Measurements from ENCODE around the gene EIF2D.

EIF2D gene

DNA sequence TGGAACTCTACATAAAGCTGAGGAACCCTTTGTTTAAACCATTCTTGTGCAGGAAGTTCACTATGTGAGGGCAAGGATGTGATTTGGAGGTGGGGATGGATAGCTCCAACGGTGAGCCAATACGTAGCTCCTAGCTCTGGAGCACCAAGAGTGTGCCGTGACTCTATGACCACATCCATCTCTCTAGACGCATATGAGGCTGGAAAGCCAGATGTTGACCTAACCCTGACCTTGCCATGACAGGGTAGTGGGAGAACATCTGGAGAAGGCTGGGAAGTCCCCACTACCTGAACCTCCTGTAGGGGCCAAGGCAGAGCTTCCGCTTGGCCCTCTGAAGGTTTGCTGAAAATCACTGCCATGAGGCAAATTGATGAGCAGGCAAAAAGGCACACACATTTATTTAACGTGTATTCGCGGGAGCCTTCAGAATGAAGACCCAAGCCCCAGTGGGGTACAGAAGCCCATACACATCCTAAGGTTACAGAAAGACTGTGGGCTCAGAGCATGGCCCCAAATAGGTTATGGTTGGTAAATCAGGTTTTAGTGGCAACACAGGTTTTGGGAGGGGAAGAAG lies 43.4 kb downstream of the EIF2D start:
- no peak for DNase-seq

- no peak for DNase-seq
Measured at GRCh38 chr1:206568256-206568655, 44.0 kb downstream of the EIF2D start.

- DNase-seq: no peak
Measured at GRCh38 chr1:206566999-206567398, 45.3 kb downstream of the EIF2D start.

GRCh38 chr1:206565995-206566394 lies 46.3 kb downstream of the EIF2D start:
- DNase-seq: no peak

DNA sequence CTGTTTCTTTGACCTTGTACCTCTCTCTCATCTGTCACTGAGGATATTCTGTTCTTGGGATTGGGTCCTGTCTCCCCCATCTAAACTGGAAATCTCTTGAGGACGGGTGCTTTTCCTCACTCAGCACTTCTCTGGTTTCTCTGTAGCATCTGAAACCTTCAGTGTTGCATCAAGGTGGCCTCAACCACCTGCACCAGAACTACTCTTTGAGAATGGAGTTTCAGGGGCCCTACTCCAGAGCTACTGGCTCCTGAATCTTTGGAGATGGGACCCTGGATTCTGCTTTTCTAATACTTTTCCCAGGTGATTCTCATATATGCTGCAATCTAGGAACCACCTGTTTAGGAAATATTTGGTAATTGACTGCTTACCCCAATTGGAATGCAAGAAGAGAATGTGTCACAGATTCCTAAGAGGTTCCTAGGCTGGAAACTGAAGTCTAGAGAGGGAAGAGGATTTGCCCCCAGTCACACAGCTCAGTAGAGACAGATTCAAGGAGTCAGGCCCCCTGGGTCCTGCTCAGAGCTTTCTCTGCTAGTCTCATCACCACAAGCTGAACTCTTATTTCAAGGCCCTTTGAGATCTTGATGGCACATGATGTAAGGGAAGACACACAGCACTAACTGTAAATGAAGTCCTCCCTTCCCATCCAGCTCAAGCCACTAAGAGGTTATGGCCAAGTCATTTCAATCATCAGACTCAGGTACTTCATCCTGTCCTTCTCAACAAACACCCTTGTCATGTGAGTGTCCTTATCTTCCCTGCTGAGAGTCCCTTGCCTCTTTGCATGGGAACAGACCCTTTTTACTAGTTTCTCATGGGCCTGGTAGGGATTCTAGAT lies 48.7 kb downstream of the EIF2D start:
- no peak for DNase-seq

- DNase-seq: no peak
Measured at GRCh38 chr1:206560007-206560716, 52.1 kb downstream of the EIF2D start.

DNA sequence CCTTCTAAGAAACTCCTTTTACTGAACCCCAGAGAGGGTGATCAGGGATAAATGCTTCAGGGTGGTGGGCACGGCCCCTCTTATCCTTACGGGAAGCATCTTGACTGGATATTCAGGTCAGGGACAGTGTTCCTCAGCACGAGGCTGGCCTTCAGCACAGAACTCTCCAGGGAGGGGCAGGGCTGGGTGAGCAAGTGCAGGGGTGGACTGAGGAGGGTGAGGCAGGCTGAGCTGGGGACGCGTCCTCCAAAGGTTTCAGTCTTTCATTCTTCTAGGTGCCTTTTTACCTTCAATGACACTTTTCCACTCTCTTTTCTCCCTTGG lies 52.6 kb downstream of the EIF2D start:
- DNase-seq: no peak

DNA sequence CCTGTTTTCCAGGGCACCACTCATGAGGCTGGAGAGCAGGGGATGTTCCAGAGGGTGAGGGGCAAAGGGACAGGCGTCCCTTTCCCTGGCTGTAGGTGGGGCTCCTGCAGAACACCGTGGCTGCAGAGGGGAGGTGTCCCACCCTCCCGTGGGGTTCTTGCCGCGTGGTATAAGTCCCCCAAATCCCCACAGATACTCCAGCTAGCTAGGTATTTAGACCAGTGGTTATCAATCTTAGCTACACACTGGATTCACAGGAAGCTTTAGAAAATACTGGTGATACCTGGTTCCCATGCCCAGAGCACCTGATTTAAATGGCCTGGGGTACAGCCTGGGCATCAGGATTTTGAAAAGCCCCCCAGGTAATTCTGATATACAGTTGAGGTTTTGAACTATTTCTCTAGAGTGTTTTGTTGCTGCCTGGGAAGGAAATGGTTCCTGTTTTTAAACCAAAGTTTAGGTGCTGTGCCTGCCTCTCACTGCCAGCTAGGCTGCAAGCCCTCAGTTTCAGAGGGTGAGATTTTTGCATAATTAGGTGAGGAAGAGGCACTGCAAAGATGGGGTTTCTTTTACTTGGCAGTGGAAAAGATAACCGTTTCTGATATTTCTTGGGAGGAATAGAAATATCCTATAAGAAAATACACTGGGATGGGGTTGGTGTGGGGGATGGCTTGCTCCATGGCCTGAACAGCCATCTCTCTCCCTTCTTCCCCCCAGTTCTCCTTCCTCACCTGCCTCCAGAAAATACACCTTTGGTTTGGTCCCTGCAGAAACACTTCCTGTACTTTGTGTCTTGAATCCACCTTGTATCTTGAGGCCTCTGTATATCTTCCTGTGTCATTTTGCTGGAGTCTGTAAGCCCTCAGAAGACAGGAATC lies 53.2 kb downstream of the EIF2D start:
- DNase-seq: no peak

- no peak for DNase-seq
Measured at GRCh38 chr1:206557636-206558473, 54.4 kb downstream of the EIF2D start.

DNA sequence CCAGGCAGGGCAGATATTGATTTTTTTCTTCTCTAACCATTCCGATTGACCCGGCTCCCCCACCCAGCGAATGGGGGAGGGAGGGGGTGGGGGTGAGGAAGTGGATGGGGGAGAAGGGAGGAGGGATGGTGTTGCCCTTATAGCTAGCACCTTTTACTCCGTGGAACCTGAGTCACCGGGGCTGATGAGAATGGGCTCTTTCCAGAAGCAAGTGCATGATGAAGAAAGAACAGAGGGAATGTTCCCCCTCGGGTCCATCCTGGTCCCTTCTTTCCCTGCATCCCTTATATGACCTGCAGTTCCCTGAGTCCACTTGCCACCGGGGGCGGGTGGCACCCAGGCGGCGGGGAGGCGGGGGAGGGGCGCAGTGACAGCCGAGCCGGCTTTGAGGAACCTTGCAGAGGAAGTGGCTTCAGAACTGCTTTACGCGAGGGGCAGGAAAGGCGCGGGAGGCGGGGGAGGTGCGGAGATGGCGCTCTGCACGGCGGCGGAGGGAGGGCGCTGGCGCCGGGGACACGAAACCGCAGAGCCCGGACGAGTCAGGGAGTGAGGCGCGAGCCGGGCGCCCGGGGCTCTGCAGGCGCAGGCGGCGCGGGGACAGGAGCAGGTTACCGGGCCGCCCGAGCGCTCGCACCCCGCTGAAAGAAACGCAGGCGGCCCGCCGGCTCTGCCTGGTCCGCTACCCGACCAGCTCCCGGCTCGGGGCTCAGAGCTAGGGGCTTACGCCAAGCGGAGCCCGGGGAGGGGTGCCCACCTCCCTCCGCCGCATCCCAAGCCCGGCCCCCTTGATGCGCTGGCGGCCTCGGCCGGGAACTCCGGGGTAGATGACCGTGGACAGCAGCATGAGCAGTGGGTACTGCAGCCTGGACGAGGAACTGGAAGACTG lies 55.3 kb downstream of the EIF2D start:
- peak; percentile 53 for DNase-seq

GRCh38 chr1:206556047-206556749 lies 56.1 kb downstream of the EIF2D start:
- no peak for DNase-seq

- no peak for DNase-seq
Measured at GRCh38 chr1:206555473-206555935, 56.8 kb downstream of the EIF2D start.

GRCh38 chr1:206554701-206555472 lies 57.4 kb downstream of the EIF2D start:
- no peak for DNase-seq

- DNase-seq: no peak
Measured at GRCh38 chr1:206554211-206554610, 58.1 kb downstream of the EIF2D start.

DNA sequence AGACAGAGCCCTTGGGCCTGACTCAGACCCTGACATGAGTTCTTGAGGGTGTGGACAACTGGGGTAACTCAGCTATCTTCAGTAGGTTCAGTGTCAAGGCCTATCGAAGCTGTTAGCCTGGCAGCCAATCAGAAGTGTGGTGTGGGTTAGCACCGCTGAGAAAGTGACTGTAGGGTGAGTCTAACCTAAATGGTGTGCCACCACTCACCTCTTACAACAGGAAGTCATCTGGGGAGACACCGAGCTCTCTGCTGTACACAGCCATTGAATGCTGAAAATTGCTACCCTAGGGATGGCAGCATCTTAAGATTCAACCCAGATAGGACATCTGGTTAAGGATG lies 60.3 kb downstream of the EIF2D start:
- no peak for DNase-seq

DNA sequence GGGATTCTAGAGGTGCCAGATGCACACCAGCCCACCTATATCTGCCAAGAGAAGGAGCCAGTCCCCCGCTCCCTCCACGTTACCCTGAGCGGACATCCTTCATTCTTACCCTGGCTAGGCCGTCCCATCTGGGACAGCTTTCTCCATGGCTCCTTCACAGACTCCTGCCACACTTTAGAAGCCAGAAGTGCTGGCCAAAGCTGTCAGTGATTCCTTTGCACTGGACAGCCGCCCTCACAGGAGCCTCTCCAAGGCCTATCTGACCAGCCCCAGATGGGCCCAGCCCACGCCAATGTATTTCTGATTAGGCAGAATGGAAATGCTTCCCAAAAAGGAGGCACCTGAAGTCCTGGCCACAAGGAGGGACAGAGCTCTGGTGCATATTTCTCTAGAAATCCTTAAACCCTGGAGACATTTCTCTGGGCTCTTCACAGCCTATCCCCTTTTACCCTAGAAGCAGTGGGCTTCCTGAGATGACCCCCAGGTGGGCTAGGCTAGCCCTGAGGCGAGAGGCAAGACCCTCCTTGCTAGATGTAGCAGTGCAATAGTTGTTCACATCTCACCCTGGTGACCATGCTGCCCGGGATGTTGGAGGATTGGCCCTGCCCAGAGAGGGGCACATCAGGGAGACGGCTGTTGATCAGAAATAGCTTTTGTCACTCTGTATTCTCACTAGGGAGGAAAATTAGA lies 60.8 kb downstream of the EIF2D start:
- no peak for DNase-seq

DNA sequence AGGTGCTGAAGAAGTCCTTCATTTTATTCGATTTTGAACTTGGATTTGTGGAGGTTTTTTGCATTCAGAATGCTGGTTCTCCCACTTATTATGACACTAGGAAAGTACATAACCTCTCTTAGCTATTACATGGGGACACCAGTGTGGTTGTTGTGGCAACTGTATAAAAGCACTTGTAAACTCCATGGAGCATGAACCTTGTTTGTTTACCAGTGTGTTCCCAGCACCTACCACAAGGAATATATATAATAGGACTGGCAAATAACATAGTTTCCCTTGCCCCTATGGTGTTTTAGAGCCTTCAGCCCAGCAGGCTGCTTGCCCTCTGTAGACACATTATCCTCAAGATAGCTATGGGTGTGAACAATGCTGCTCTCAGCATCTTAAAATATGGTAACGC lies 61.8 kb downstream of the EIF2D start:
- DNase-seq: no peak

GRCh38 chr1:206547104-206547503 lies 65.2 kb downstream of the EIF2D start:
- no peak for DNase-seq

DNA sequence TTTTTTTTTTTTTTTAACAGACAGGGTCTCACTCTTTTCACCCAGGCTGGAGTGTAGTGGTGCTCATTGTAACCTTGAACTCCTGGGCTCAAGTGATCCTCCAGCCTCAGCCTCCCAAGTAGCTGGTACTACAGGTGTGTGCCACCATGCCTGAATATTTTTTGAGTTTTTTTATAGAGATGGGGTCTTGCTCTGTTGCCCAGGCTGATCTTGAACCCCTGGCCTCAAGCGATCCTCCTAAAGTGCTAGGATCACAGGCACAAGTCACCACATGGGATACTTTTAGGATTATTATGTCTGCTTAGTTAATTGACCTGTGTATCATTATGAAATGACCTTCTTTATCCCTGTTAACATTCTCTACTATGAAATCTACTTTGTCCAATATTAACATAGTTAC lies 66.9 kb downstream of the EIF2D start:
- DNase-seq: no peak
